ENCODE results near the gene XAGE1A.
"Not testable (repeated sequence)": the region's sequence is repeated elsewhere in the genome, so short reads cannot be mapped to it uniquely, and the experiment has no call there.

XAGE1A gene
- total RNA-seq, result 0 reads per million in 9 experiments

GRCh38 chrX:52495545-52496418 lies at the start of gene XAGE1A:
XAGE1A (plus strand) TSS chrX:52495808; CDS start chrX:52497362, 1,554 bp downstream.
- not testable (repeated sequence) for H3K36me3 Mint-ChIP-seq (ENCODE audit: insufficient read depth); H3K27ac Mint-ChIP-seq; H3K9me3 Mint-ChIP-seq; ATAC-seq (replicated peaks); H3K4me3 Mint-ChIP-seq; H3K4me1 Mint-ChIP-seq (ENCODE audit: low read depth in 2 of 2); H3K27me3 Mint-ChIP-seq; DNase-seq

GRCh38 chrX:52452031-52452430 lies 43.6 kb upstream of the XAGE1A start:
- not testable (repeated sequence) for H3K9me3 Mint-ChIP-seq; DNase-seq; H3K27ac Mint-ChIP-seq; H3K4me3 Mint-ChIP-seq; ATAC-seq (replicated peaks); H3K4me1 Mint-ChIP-seq (ENCODE audit: low read depth in 2 of 2); H3K36me3 Mint-ChIP-seq (ENCODE audit: insufficient read depth); H3K27me3 Mint-ChIP-seq

GRCh38 chrX:52471301-52471700 lies 24.3 kb upstream of the XAGE1A start:
- not testable (repeated sequence) for H3K9me3 Mint-ChIP-seq; H3K27ac Mint-ChIP-seq; H3K27me3 Mint-ChIP-seq; H3K36me3 Mint-ChIP-seq (ENCODE audit: insufficient read depth); H3K4me3 Mint-ChIP-seq; DNase-seq; ATAC-seq (replicated peaks); H3K4me1 Mint-ChIP-seq (ENCODE audit: low read depth in 2 of 2)

DNA sequence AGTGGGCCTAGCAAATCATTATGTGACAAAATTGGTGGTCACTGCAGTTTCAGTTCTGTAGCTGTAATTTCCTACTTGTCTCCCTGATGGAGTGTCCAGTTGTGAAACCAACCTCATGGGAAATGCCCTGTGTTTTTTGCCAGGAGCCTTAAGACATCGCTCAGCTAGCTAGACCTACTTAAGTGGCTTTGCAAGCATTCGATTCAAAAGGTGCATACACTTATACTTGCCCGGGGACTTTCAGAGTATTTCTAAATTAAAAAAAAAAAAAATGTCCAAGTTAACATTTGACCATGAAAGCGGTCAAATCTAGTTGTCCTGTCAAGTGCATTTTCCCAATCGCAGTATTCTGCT lies 788 bp downstream of the XAGE1A start:
- not testable (repeated sequence) for H3K4me1 Mint-ChIP-seq (ENCODE audit: low read depth in 2 of 2); H3K4me3 Mint-ChIP-seq; H3K27ac Mint-ChIP-seq; H3K27me3 Mint-ChIP-seq; ATAC-seq (replicated peaks); H3K36me3 Mint-ChIP-seq (ENCODE audit: insufficient read depth); DNase-seq; H3K9me3 Mint-ChIP-seq

- ATAC-seq (replicated peaks); DNase-seq; H3K27ac Mint-ChIP-seq; H3K27me3 Mint-ChIP-seq; H3K9me3 Mint-ChIP-seq; H3K36me3 Mint-ChIP-seq (ENCODE audit: insufficient read depth); H3K4me1 Mint-ChIP-seq (ENCODE audit: low read depth in 2 of 2); H3K4me3 Mint-ChIP-seq: not testable (repeated sequence)
Observed at GRCh38 chrX:52501362-52501761, 5.8 kb downstream of the XAGE1A start.

- H3K36me3 Mint-ChIP-seq (ENCODE audit: insufficient read depth), result no peaks in the 10 kb centered on the region
- H3K4me1 Mint-ChIP-seq (ENCODE audit: low read depth in 2 of 2), result no peaks in the 10 kb centered on the region
- ATAC-seq (replicated peaks), result no peak
- no peak for DNase-seq
- H3K27me3 Mint-ChIP-seq, result peaks cover 7 to 17% of the 10 kb centered on the region in 2 donors
- H3K27ac Mint-ChIP-seq, result no peak overlapping the region
- no peak overlapping the region for H3K4me3 Mint-ChIP-seq
- H3K9me3 Mint-ChIP-seq, result no peaks in the 10 kb centered on the region
Observed at GRCh38 chrX:52504551-52504950, 8.9 kb downstream of the XAGE1A start.

GRCh38 chrX:52507331-52507730 lies 11.7 kb downstream of the XAGE1A start:
- ATAC-seq (replicated peaks), result no peak

GRCh38 chrX:52509916-52510315 lies 14.3 kb downstream of the XAGE1A start:
- Mint-ChIP-seq H3K36me3 (ENCODE audit: insufficient read depth) (no peaks in the 10 kb centered on the region), H3K9me3 (no peaks in the 10 kb centered on the region), H3K27me3 (peaks cover 7 to 11% of the 10 kb centered on the region in 2 donors), H3K4me1 (ENCODE audit: low read depth in 2 of 2) (no peaks in the 10 kb centered on the region), H3K27ac (no peak overlapping the region), H3K4me3 (no peak overlapping the region)
- ATAC-seq (replicated peaks), result no peak
- DNase-seq, result no peak

More at GRCh38 chrX:52507331-52507730, 11.7 kb downstream of the XAGE1A start:
- H3K27ac Mint-ChIP-seq, result no peak overlapping the region
- no peaks in the 10 kb centered on the region for H3K4me1 Mint-ChIP-seq (ENCODE audit: low read depth in 2 of 2)
- DNase-seq, result no peak
- no peak overlapping the region for H3K4me3 Mint-ChIP-seq
- H3K36me3 Mint-ChIP-seq (ENCODE audit: insufficient read depth), result no peaks in the 10 kb centered on the region
- no peaks in the 10 kb centered on the region for H3K9me3 Mint-ChIP-seq
- H3K27me3 Mint-ChIP-seq, result peaks cover 7 to 17% of the 10 kb centered on the region in 2 donors

DNA sequence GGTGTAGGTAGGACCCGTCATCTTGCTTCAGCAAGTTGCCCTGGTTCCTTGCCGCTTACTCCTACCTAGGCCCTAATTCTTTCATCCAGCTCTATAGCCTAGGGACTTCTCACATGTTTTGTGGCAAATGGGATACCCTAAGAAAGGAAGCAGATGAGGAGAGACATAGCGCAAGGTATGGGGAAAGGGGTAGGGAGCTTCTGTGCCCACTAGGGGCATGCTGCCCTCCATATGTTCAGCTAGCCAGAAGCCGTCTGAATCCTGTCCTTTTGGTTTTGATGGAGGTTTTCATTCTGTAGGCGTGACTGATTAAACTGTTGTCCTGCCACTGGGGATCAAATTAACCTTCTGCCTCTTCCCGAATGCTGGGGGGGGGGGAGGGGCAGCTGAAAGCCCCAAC lies 15.5 kb downstream of the XAGE1A start:
- ATAC-seq (replicated peaks); H3K9me3 Mint-ChIP-seq: not testable (repeated sequence)

GRCh38 chrX:52516110-52516986 lies 20.7 kb downstream of the XAGE1A start:
- not testable (repeated sequence) for ATAC-seq (replicated peaks); H3K4me1 Mint-ChIP-seq (ENCODE audit: low read depth in 2 of 2); H3K27me3 Mint-ChIP-seq; H3K27ac Mint-ChIP-seq; H3K9me3 Mint-ChIP-seq; H3K36me3 Mint-ChIP-seq (ENCODE audit: insufficient read depth); H3K4me3 Mint-ChIP-seq; DNase-seq

More for the DNA sequence above, 15.5 kb downstream of the XAGE1A start:
- not testable (repeated sequence) for H3K27ac Mint-ChIP-seq; H3K4me3 Mint-ChIP-seq; H3K36me3 Mint-ChIP-seq (ENCODE audit: insufficient read depth); DNase-seq; H3K4me1 Mint-ChIP-seq (ENCODE audit: low read depth in 2 of 2)
- peaks cover 0 to 11% of the 10 kb centered on the region in 2 donors for H3K27me3 Mint-ChIP-seq

GRCh38 chrX:52516987-52517325 lies 21.3 kb downstream of the XAGE1A start, which contains the start of gene XAGE1B:
XAGE1B (minus strand) TSS chrX:52517063; CDS start chrX:52515527, 1,536 bp downstream.
- H3K27me3 Mint-ChIP-seq; H3K4me1 Mint-ChIP-seq (ENCODE audit: low read depth in 2 of 2); H3K27ac Mint-ChIP-seq; H3K9me3 Mint-ChIP-seq; ATAC-seq (replicated peaks); H3K4me3 Mint-ChIP-seq; DNase-seq; H3K36me3 Mint-ChIP-seq (ENCODE audit: insufficient read depth): not testable (repeated sequence)

DNA sequence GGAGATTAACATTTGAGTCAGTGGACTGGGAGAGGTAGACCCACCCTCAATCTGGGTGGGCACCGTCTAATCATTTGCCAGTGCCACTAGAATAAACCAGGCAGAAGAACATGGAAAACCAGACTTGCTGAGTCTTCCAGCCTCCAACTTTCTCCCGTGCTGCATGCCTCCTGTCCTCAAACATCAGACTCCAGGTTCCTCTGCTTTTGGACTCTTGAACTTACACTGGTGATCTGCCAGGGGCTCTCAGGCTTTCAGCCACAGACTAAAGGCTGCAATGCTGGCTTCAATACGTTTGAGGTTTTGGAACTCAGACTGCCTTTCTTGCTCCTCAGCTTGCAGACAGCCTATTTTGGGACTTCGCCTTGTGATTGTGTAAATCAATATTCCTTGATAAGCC lies 45.4 kb downstream of the XAGE1A start:
- not testable (repeated sequence) for H3K9me3 Mint-ChIP-seq; H3K4me1 Mint-ChIP-seq (ENCODE audit: low read depth in 2 of 2); H3K27me3 Mint-ChIP-seq; ATAC-seq (replicated peaks); H3K4me3 Mint-ChIP-seq; H3K36me3 Mint-ChIP-seq (ENCODE audit: insufficient read depth); H3K27ac Mint-ChIP-seq; DNase-seq

DNA sequence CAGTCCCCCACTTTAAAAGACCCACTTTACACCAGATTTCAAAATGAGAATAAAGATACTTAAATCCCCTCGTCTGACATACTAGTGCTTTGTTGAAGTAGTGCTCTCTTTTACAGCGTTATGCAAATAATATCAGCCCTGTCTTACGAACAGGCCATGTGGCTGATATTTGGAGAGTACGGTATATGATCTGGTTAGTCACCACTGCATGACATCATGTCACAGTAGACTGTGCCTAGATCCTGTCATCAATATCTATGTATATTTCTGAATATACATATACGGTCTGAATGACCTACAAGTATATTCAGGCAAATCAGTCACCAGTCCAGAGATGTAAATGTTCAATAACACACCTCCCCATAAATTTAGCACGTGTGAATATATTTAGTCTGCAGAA lies 46.7 kb downstream of the XAGE1A start:
- Mint-ChIP-seq H3K36me3 (ENCODE audit: insufficient read depth) (no peaks in the 10 kb centered on the region), H3K9me3 (no peaks in the 10 kb centered on the region), H3K27me3 (no peaks in the 10 kb centered on the region), H3K4me1 (ENCODE audit: low read depth in 2 of 2) (no peaks in the 10 kb centered on the region), H3K27ac (no peak overlapping the region), H3K4me3 (no peak overlapping the region)
- DNase-seq (no peak), ATAC-seq (replicated peaks) (no peak)

Measured in effector memory CD8-positive, alpha-beta T cell (primary cell).